Heart left ventricle (tissue), 13 donors: ENCODE measurements around the gene IL31.

Experiments
- CTCF ChIP-seq, 12 donors: fragments of 200-600 bp; sonication (generic) in 4 of 12; IDR thresholded peaks; one replicate each; pipeline versions ENCODE4 v1.5.0 to v1.8.0; 2018 to 2022; ENCODE audit warnings: antibody characterized with exemption in 12 of 12, mild to moderate bottlenecking in 5 of 12
- POLR2A ChIP-seq, 2 donors: fragments of 450-650 bp; IDR thresholded peaks; one replicate each; pipeline ENCODE4 v1.6.1; 2017; ENCODE audit warnings: antibody characterized with exemption in 2 of 2, mild to moderate bottlenecking in 2 of 2, moderate library complexity in 2 of 2
- donor health status: ischemic (EF 13 %, LVEDD 7.1; RV severe dilation, severe dysfunction).
- donor health status: DM: no; HTN: yes; CAD: no.
- donor health status: DM: no; HTN: no; CAD: no.
- donor health status: ischemic (EF 25% LVEDD 6.9; RV normal size, moderate dysfunction).
- donor health status: ischemic (EF 25% LVEDD 5.7; RV mildly dilated, moderate dysfunction).
- donor health status: ischemic (EF 35%, LVEDD 5.7; RV mildly dilated, moderate dysfunction).
- donor health status: nonischemic (EF 11% LVEDD 7.7; RV severe dilation, severe dysfunction).
- donor health status: DM: yes; HTN: yes; CAD: no.
- donor health status: PGD.
- donor health status: ischemic (EF 29% LVEDD 5.4; RV normal size, mild dysfunction).
- donor health status: nonischemic (EF 23%, LVEDD 6.1; RV moderate dilation, normal function).

- TF ChIP-seq CTCF (IDR thresholded peaks at IDR 0.05) = no peak
- TF ChIP-seq POLR2A (IDR thresholded peaks at IDR 0.05) = no peak
Measured at GRCh38 chr12:122171399-122171798, 2.6 kb downstream of the IL31 start.
